NCI-H526 treated with DMSO at 0.1 percent for 48 hours (cell line): ENCODE data around the gene MCM6.

ENCODE experiments used
- DNase-seq: peaks from one replicate; lab custom pipeline; 2025; lab: John Stamatoyannopoulos, UW

MCM6 gene

GRCh38 chr2:135863233-135863632 lies 13.0 kb downstream of the MCM6 start:
- DNase-seq = no peak

GRCh38 chr2:135862718-135863117 lies 13.5 kb downstream of the MCM6 start:
- no peak for DNase-seq

- no peak for DNase-seq
These were observed 22.8 kb downstream of the MCM6 start for GRCh38 chr2:135853401-135853800.

GRCh38 chr2:135851858-135852257 lies 24.4 kb downstream of the MCM6 start:
- no peak for DNase-seq

- DNase-seq = no peak
These were observed 25.2 kb downstream of the MCM6 start for GRCh38 chr2:135850892-135851668.

- no peak for DNase-seq
These were observed 27.2 kb downstream of the MCM6 start for GRCh38 chr2:135849087-135849486.

- no peak for DNase-seq
These were observed 30.2 kb downstream of the MCM6 start for GRCh38 chr2:135845997-135846396.

- DNase-seq = no peak
These were observed 31.0 kb downstream of the MCM6 start for GRCh38 chr2:135845257-135845656.

- no peak for DNase-seq
These were observed 31.8 kb downstream of the MCM6 start for GRCh38 chr2:135844301-135844895.

GRCh38 chr2:135843671-135844070 lies 32.6 kb downstream of the MCM6 start:
- DNase-seq = no peak

GRCh38 chr2:135840601-135841000 lies 35.6 kb downstream of the MCM6 start:
- no peak for DNase-seq

GRCh38 chr2:135839713-135840112 lies 36.5 kb downstream of the MCM6 start:
- DNase-seq = no peak

GRCh38 chr2:135838502-135838901 lies 37.7 kb downstream of the MCM6 start:
- DNase-seq = no peak

GRCh38 chr2:135836596-135837270 lies 39.5 kb downstream of the MCM6 start, which contains the start of gene LCT:
Gene LCT, minus strand, starts transcription at chr2:135837184. Its CDS starts 15 bp downstream, at chr2:135837169.
- DNase-seq = no peak

- DNase-seq = no peak
These were observed 43.4 kb downstream of the MCM6 start for GRCh38 chr2:135832891-135833290.

GRCh38 chr2:135831180-135831812 lies 44.9 kb downstream of the MCM6 start:
- no peak for DNase-seq

GRCh38 chr2:135829378-135830135 lies 46.7 kb downstream of the MCM6 start:
- no peak for DNase-seq

GRCh38 chr2:135826544-135826943 lies 49.7 kb downstream of the MCM6 start:
- DNase-seq = no peak

GRCh38 chr2:135825550-135826176 lies 50.6 kb downstream of the MCM6 start:
- no peak for DNase-seq

GRCh38 chr2:135825131-135825530 lies 51.1 kb downstream of the MCM6 start:
- DNase-seq = no peak

GRCh38 chr2:135822855-135823254 lies 53.4 kb downstream of the MCM6 start:
- DNase-seq = no peak
